Measurements from ENCODE around the gene OR4K17.
"Not testable (repeated sequence)": the region's sequence is repeated elsewhere in the genome, so short reads cannot be mapped to it uniquely, and the experiment has no call there.

The OR4K17 gene

GRCh38 chr14:20164462-20164861, 53.9 kb downstream of the OR4K17 start:
- Histone ChIP-seq H3K4me1 (ENCODE audit: insufficient read depth, low read length, poor library complexity, severe bottlenecking) (no peaks in the 10 kb centered on the region), H3K9me2 (replicated peaks; ENCODE audit: low read depth, low read length) (no peaks in the 10 kb centered on the region), H3K27me3 (ENCODE audit: insufficient read depth, low read length, poor library complexity, severe bottlenecking) (no peaks in the 10 kb centered on the region), H3K9me3 (ENCODE audit: insufficient read depth, low read depth, low read length) (no peaks in the 10 kb centered on the region; the same call in 1 of the 2 replicates), H4K20me1 (ENCODE audit: insufficient read depth, low read length, poor library complexity, severe bottlenecking) (no peaks in the 10 kb centered on the region), H3K36me3 (ENCODE audit: insufficient read depth, low read length) (no peaks in the 10 kb centered on the region), H3K4me3 (ENCODE audit: low read length, poor library complexity, severe bottlenecking) (no peak overlapping the region), H3K79me2 (ENCODE audit: insufficient read depth, low read length) (no peaks in the 10 kb centered on the region), H2AFZ (ENCODE audit: low read length) (no peak overlapping the region), H3K9ac (ENCODE audit: low read depth, low read length, poor library complexity, severe bottlenecking) (no peak overlapping the region), H3F3A (ENCODE audit: low read depth) (no peaks in the 10 kb centered on the region), H3K4me2 (ENCODE audit: low read depth, low read length, poor library complexity, severe bottlenecking) (no peak overlapping the region)
- no peak for TF ChIP-seq CTCF (conservative IDR thresholded peaks at IDR 0.05; ENCODE audit: low read length)
- no peak for TF ChIP-seq EZH2phosphoT487 (IDR thresholded peaks at IDR 0.05; ENCODE audit: borderline replicate concordance)

GRCh38 chr14:20167091-20167490, 56.6 kb downstream of the OR4K17 start:
- no peaks in the 10 kb centered on the region for H4K20me1 ChIP-seq (ENCODE audit: insufficient read depth, low read length, poor library complexity, severe bottlenecking)
- no peak for TF ChIP-seq CTCF (conservative IDR thresholded peaks at IDR 0.05; ENCODE audit: low read length)
- TF ChIP-seq EZH2phosphoT487 (IDR thresholded peaks at IDR 0.05; ENCODE audit: borderline replicate concordance), result no peak
- H3K4me3 ChIP-seq (ENCODE audit: low read length, poor library complexity, severe bottlenecking), result no peak overlapping the region
- H3K9me2 ChIP-seq (replicated peaks; ENCODE audit: low read depth, low read length), result no peaks in the 10 kb centered on the region
- H3K27me3 ChIP-seq (ENCODE audit: insufficient read depth, low read length, poor library complexity, severe bottlenecking), result no peaks in the 10 kb centered on the region
- H3K4me2 ChIP-seq (ENCODE audit: low read depth, low read length, poor library complexity, severe bottlenecking), result no peak overlapping the region
- H3F3A ChIP-seq (ENCODE audit: low read depth), result no peaks in the 10 kb centered on the region
- H3K79me2 ChIP-seq (ENCODE audit: insufficient read depth, low read length), result no peaks in the 10 kb centered on the region
- H2AFZ ChIP-seq (ENCODE audit: low read length), result no peak overlapping the region
- H3K36me3 ChIP-seq (ENCODE audit: insufficient read depth, low read length), result no peaks in the 10 kb centered on the region
- H3K9ac ChIP-seq (ENCODE audit: low read depth, low read length, poor library complexity, severe bottlenecking), result no peak overlapping the region
- H3K9me3 ChIP-seq (ENCODE audit: insufficient read depth, low read depth, low read length), result no peaks in the 10 kb centered on the region; the same call in 1 of the 2 replicates
- no peaks in the 10 kb centered on the region for H3K4me1 ChIP-seq (ENCODE audit: insufficient read depth, low read length, poor library complexity, severe bottlenecking)

GRCh38 chr14:20169852-20170251, 59.3 kb downstream of the OR4K17 start:
- H3K9me3 ChIP-seq (ENCODE audit: insufficient read depth, low read depth, low read length); H3K27me3 ChIP-seq (ENCODE audit: insufficient read depth, low read length, poor library complexity, severe bottlenecking); H3K4me1 ChIP-seq (ENCODE audit: insufficient read depth, low read length, poor library complexity, severe bottlenecking); H3K9me2 ChIP-seq (replicated peaks; ENCODE audit: low read depth, low read length); H3K79me2 ChIP-seq (ENCODE audit: insufficient read depth, low read length); H3K9ac ChIP-seq (ENCODE audit: low read depth, low read length, poor library complexity, severe bottlenecking); H3F3A ChIP-seq (ENCODE audit: low read depth); H2AFZ ChIP-seq (ENCODE audit: low read length); H4K20me1 ChIP-seq (ENCODE audit: insufficient read depth, low read length, poor library complexity, severe bottlenecking); H3K4me3 ChIP-seq (ENCODE audit: low read length, poor library complexity, severe bottlenecking); H3K4me2 ChIP-seq (ENCODE audit: low read depth, low read length, poor library complexity, severe bottlenecking); H3K36me3 ChIP-seq (ENCODE audit: insufficient read depth, low read length): not testable (repeated sequence)

All from Loucy (cell line).